Stimulated activated CD8-positive, alpha-beta memory T cell treated with anti-CD3 and anti-CD28 coated beads, Interleukin-15, amount 100 ng/mL, for 4 hours (primary cell): ENCODE results near the gene CLEC18A.
"Not testable (repeated sequence)": the region's sequence is repeated elsewhere in the genome, so short reads cannot be mapped to it uniquely, and the experiment has no call there.

Experiments used
- DNase-seq, 2 donors: peaks; one replicate each; pipeline ENCODE4 v3.0.0-alpha.2; 2020; ENCODE audit warnings: low read depth in 2 of 2

CLEC18A gene

DNA sequence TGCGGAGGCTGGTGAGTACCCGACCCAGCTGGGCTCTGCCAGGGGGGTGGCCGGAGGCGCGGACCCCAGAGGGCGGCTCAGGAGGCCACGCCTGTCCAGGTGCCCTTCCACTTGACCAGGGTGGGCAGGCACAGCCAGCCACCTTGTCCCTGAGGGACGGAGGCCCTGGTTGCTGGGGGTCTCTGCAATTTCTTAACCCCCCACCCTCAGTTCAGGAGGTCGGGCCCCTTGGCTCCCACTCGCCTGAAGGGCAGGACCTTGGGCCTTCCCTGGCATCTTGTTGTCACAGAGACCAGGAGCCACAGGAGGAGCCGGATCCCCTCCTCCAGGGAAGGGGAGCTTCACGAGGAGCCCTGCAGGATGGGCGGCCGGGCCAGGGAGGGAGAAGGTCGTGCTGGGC, 982 bp downstream of the CLEC18A start:
- DNase-seq: not testable (repeated sequence)

DNA sequence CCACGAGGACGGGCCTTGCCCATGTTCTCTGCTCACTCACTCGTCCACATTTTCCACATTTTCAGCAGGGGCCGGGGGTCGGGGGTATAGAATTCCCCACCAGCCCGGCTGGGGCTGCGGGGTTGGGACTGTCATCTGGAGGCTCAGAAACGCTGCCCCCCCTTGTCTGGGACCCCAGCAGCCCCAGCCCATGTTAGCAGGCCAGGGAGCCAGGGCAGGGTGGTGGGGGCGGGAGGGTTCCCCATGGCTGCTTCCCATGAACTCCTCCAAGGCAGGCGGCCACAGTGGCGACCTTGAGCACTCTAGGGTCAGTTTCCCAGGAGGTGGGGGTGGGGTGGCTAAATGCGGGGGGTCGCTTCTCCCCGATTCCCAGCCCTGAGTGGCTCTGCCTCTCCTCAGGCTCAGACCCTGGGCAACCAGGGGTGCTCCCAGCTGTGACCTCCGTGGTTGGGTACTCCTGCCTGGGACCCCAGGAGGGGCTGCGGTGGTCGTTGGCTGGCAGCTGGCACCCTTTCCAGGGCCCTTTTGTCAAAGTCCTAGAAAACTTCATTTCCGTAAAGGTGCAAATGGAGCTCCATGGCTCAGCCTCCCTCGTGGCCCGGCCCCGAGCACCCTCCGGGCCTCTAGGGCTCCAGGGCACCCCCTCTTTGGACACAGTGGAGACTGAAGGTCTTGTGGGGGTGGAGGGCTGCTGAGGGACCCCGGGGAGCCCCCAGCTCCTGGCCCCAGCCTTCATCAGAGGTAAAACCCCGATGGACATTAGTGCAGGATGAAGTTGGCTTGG, 1.6 kb downstream of the CLEC18A start:
- not testable (repeated sequence) for DNase-seq

DNA sequence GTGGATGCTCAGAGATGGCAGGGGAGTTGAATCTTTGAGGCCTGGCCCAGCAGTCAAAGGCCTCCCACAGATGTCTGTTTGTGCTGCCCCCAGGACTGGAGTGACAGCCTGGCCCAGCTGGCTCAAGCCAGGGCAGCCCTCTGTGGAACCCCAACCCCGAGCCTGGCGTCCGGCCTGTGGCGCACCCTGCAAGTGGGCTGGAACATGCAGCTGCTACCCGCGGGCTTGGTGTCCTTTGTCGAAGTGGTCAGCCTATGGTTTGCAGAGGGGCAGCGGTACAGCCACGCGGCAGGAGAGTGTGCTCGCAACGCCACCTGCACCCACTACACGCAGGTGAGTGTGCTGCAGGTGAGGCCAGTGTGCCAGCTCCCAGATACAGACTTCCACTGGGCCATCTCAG, 3.1 kb downstream of the CLEC18A start:
- DNase-seq: not testable (repeated sequence)

DNA sequence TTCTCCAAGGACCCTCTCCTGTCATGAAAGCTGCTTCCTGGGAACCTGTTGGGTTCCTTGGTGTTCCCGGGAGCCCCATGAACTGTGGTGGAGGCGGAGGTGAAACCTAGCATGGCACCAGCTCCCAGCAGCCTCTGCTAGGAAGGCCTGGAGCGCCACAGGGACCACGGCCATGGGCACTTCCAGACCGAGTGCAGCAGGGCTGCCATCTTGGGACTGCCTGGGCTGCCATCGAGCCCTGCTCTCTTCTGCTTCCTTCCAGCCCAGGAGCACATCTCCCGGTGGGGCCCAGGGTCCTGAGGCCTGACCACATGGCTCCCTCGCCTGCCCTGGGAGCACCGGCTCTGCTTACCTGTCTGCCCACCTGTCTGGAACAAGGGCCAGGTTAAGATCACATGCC, 12.2 kb downstream of the CLEC18A start:
- not testable (repeated sequence) for DNase-seq

DNA sequence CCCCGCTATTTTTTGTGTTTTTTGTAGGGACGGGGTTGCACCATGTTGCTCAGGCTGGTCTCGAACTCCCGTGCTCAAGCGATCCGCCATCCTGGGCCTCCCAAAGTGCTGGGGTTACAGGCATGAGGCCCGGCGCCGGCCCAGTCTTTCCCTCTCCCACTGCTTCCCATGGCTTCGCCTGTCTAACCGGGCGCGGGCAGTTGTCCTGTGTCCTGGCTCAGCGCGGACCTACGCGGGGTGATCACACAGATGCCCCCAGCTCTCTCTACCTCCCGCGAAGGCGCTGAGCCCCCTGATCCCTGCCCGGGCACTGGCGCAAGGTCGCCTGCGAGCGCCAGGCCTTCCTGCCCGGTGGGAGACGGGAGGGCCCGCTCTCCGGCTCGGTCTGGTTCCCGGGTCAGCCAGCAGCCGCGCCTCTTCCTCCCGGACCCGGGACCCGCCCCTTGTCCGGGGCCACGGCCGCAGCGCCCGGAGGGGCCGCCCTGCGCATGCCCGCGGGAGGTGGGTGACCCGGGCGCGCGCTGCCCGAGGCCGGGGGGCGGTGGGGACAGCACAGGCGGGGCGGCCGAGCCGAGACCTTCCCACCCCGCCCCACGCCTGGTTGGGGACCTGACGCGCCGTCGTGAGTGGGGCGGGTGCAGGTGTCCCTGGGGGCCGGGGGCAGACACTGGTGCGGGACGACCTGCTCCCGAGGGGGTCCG, 14.0 kb downstream of the CLEC18A start:
- not testable (repeated sequence) for DNase-seq

DNA sequence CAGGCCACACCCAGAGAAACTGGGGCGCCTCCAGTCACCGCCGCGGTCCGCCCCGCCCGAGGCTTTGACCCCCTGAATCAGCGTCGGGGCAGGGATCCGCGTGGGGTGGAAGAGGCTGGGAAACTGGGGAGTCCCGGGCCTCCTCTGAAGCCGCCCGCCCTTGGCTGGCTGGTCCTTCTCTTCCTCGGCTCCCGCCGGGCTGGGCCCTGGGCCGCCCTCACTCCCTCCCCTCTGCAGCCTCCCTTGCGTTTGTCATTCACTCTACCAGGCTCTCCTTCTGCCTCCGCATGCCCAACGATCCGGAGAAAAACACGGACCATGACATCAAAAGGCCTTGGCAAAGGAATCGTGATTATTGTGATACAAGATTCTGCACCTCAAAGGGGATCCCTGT, 14.5 kb downstream of the CLEC18A start:
- DNase-seq: not testable (repeated sequence)

DNA sequence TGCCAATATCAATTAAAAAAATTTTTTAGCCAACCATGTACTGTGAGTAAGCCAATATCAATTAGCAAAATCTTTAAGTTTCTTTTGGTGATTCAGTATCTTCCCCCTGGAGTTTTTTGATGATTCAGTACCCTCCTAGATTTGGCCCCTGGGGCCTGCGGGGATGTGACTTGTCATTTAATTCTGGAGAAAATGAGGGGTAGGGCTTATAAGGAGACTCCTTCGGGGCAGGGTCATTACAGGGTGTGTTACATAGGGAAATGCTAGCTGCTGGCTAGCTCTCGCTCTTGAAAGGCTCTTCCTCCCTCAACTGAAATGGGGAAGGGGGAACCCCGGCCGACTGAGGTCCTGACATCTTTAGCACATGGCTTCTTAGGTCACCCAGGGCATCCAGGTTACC, 16.6 kb downstream of the CLEC18A start:
- not testable (repeated sequence) for DNase-seq

DNA sequence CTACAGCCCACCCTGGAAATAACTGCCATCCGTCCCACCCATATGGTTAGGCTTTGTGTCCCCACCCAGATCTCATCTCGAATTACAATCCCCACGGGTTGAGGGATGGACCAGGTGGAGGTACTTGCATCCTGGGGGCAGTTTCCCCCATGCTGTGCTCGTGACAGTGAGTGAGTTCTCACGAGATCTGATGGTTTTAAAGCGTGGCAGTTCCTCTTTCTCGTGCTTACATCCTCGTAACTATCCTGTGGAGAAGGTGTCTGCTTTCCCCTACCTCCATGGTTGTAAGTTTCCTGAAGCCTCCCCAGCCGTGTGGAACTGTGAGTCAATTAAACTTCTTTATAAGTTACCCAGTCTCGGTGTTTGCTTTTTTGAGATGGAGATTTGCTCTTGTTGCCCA, 17.0 kb downstream of the CLEC18A start:
- DNase-seq: not testable (repeated sequence)

DNA sequence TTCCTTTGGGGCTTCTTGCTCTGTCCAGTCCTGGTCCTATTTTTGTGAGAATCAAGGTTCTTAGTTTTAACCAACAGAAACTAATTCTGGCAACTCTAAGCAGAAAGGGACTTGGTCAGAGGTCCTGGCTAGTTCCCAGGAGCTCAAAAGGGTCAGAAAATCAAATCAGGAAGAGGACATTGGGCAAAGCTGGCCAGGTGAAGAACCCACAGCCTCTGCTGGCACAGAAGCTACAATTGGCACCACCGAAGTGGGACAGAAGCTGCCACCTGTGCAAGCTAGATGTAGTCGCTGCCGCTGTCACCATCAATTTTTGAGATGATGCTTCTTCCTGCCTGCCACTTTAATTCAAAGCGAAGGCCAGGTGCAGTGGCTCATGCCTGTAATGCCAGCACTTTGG, 18.5 kb downstream of the CLEC18A start:
- DNase-seq: not testable (repeated sequence)

DNA sequence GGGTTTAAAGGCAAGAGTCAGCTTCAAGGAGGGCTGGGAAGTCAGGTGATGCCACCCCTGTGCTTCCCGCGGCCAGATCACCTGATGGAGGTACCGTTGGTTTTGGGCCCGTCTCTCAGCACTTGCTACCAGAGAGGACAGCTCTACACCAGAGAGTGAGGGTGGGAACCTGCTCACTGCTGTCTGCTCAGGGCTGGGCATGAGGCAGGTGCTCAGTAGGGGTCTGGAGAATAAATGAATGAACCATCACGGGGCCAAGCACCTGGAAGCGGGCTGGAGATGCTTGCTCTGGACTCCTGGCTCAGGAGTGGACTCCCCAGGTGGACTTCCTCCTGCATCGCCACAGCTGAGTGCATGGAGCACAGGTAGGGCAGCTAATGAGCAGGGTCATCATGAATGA, 21.0 kb downstream of the CLEC18A start:
- DNase-seq: not testable (repeated sequence)

DNA sequence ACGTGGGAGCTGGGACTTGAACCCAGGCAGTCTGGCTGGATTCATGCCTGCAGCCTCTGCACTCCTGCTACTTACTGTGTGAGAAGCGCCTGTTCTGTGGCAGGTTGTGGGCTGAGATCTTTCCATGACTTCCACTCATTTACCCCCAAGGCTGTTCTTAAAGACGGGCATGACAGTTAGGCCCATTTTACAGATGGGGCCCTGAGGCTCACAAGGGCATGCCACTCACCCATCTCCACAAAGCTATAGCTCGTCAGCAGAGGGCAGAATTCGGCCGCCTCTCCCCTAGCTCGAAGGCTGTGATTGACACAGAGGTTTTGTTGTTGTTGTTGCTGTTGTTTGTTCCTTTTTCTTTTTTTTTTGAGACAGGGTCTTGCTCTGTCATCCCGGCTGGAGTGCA, 21.8 kb downstream of the CLEC18A start:
- not testable (repeated sequence) for DNase-seq

DNA sequence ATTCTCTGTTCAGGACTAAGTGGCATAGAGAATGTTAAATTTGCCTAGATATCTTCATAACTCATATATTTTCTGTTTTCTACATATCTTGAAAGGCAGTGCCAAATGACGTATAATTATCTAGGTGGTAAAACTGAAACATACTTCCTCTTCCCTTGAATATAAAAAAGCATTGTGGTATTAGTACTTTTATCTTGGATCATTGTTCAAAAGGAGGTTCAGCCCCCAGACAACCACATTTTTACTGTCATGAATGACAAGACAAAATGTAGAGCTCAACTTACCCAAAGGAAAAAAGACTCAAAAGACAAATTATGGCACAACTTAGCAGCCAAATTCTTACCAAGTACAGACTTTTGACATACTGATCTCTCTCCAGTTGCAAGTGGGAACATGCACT, 34.1 kb downstream of the CLEC18A start:
- DNase-seq: not testable (repeated sequence)

DNA sequence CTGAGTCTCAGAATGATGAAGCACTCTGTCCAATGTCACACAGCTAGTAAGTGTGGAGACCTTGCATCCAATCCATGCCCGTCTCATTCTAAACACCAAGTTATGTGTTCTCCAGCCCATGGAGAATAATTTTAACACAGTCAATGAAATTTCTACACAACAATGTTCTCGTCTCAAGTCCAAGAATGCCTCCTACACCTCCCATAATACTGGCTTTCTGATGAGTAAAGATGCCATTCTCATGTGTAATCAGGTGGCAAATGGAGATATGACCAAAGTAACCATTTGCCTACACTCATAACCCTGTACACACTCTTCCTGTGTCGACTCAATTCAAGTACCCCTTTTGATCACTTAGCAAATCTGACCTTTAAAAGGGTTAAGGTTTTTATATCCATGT, 46.8 kb downstream of the CLEC18A start:
- not testable (repeated sequence) for DNase-seq

DNA sequence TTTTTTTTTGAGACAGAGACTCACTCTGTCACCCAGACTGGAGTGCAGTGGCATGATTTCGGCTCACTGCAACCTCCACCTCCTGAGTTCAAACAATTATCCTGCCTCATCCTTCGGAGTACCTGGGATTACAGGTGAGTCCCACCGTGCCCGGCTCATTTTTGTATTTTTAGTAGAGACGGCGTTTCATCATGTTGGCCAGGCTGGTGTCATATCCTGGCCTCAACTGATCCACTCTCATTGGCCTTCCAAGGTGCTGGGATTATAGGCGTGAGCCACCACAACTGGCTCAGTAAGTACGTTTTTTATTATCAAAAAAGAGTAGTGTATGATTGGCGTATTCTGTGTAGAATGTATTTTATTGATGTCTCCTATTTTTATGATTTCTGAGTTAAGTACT, 48.7 kb downstream of the CLEC18A start:
- not testable (repeated sequence) for DNase-seq

DNA sequence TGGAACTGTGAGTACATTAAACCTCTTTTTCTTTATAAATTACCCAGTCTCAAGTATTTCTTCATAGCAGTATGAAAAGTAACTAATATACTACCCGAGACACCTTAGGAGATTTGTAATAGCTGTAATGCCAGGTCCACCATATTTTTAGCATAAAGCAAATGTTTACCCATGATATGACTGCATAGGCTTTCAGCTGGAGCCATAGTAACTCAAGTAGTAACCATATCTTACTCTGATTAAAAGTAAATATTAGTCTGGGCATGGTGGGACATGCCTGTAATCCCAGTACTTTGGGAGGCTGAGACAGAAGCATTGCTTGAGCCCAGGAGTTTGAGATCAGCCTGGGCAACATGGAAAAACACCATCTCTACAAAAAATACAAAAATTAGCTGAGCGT, 52.4 kb downstream of the CLEC18A start:
- not testable (repeated sequence) for DNase-seq

DNA sequence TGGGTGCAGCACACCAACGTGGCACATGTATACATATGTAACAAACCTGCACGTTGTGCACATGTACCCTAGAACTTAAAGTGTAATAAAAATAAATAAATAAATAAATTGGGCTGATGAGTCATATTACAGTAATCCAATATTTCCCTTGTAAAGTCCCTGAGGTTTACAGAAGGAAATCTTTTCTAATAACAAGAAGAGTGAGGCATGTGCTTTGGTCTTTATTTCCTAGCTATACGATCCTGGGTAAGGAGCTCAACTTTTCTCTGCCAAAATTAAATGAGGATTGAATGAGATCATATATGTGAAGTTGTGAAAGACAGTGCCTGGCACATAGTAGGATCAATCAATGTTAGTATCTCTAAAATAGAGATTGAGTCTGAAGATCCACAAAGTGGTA, 57.5 kb downstream of the CLEC18A start:
- not testable (repeated sequence) for DNase-seq

DNA sequence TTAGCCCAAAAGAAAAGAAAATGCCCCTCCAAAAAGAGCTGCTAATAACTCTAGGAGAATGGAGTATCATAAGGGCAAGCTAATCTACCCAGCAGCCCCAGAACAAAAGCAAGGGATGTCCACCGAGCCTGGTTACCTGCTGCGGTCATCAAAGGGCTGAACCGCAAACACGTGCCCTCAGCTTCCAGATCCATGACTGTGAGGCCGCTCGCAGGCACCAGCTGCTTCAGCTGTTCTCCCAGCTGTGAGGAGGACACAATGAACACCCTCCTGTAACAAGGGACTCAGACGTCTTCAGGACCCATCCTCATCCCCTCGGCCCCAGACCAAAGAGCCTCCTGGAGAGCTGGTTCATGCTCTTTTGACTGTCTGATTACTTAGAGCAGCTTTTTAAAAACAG, 59.5 kb downstream of the CLEC18A start:
- not testable (repeated sequence) for DNase-seq

DNA sequence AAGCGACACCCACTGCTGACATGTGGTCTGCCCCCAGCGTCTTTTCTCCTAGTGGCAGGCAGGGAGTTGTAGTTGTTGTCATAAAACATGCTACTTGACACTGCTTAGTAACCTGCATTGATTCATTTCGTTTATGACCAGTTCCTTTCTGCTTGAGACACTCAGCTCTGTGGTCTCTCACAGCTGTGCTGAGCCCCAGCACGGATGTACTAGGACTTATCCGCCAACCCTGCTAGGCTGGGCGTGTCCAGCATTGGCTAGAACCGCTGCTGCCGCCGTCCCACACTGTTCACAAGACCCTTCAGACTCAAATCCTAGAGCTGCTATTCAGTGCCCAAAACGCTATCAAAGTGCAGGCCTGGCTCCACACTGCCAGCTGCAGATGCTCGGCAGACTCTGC, 60.0 kb downstream of the CLEC18A start:
- DNase-seq: not testable (repeated sequence)

DNA sequence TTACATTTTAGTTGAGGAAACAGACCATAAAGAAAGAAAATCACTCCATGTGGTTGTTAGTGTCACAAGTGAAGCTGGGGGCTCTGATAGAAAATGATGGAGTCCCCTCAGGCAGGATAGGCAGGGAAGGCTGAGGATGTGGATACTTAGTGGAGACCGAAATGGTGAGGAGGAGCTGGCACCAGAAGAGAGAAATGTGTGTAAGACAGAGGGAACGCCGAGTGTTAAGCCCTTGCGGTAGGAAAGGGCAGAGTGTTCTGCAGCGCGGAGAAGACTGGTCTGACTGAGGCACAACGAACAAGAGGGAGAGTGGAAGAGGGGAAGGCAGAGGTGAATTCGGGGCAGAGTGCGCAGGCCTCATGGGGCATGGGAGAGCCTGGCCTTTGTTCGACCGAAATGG, 61.2 kb downstream of the CLEC18A start:
- DNase-seq: not testable (repeated sequence)

DNA sequence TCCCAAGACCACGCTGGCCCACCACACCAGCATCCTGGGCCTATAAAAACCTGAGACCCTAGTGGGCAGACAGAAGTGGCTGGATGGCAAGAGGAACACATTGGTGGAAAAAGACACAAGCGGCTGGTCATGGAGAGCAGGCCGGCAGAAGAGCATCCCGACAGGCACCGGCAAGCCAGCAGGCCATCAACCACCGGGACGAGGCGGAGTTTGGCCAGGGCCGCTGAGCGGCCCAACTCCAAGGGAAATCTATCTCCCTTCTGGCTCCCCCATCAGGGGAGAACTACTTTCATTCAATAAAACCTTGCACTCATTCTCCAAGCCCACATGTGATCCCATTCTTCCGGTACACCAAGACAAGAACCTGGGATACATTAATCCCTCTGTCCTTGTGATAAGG, 61.8 kb downstream of the CLEC18A start:
- DNase-seq: not testable (repeated sequence)
